Stimulated activated CD8-positive, alpha-beta memory T cell treated with anti-CD3 and anti-CD28 coated beads, Interleukin-2, amount 100 ng/mL, for 1 hour (primary cell): Measurements from ENCODE around the gene KLK11.

Experiments
- DNase-seq, 2 donors: peaks; one replicate each; pipeline ENCODE4 v3.0.0-alpha.2; 2020; ENCODE audit warnings: low read depth in 2 of 2

The KLK11 gene

GRCh38 chr19:51026554-51026831 is at the start of gene KLK11:
KLK11 (minus strand) TSS chr19:51026616; CDS start chr19:51025631, 985 bp downstream.
- DNase-seq: no peak

- no peak for DNase-seq
These were observed 49.6 kb upstream of the KLK11 start for GRCh38 chr19:51075998-51076397.

GRCh38 chr19:51071095-51071405 is 44.6 kb upstream of the KLK11 start:
- DNase-seq: no peak

GRCh38 chr19:51070334-51071094 is 44.1 kb upstream of the KLK11 start:
- no peak for DNase-seq

- no peak for DNase-seq
These were observed 40.2 kb upstream of the KLK11 start for GRCh38 chr19:51066393-51067186.

GRCh38 chr19:51065221-51065960 is 39.0 kb upstream of the KLK11 start:
- no peak for DNase-seq

- no peak for DNase-seq
These were observed 38.3 kb upstream of the KLK11 start, which contains the start of gene KLK13 for GRCh38 chr19:51064534-51065220. KLK13 (minus strand) TSS chr19:51065092; CDS start chr19:51065067, 25 bp downstream.

- DNase-seq: no peak
These were observed 37.2 kb upstream of the KLK11 start for GRCh38 chr19:51063664-51064063.

GRCh38 chr19:51060973-51061372 is 34.6 kb upstream of the KLK11 start:
- no peak for DNase-seq

GRCh38 chr19:51060336-51060735 is 33.9 kb upstream of the KLK11 start:
- DNase-seq: no peak

- DNase-seq: no peak
These were observed 33.3 kb upstream of the KLK11 start for GRCh38 chr19:51059715-51060114.

GRCh38 chr19:51055866-51056265 is 29.4 kb upstream of the KLK11 start:
- no peak for DNase-seq

- no peak for DNase-seq
These were observed 20.6 kb upstream of the KLK11 start for GRCh38 chr19:51047031-51047335.

- DNase-seq: no peak
These were observed 17.9 kb upstream of the KLK11 start for GRCh38 chr19:51044327-51044726.

GRCh38 chr19:51043497-51043896 is 17.1 kb upstream of the KLK11 start:
- no peak for DNase-seq

GRCh38 chr19:51040151-51040550 is 13.7 kb upstream of the KLK11 start:
- no peak for DNase-seq

- DNase-seq: no peak
These were observed 10.1 kb upstream of the KLK11 start for GRCh38 chr19:51036519-51036918.

GRCh38 chr19:51034704-51035103 is 8.3 kb upstream of the KLK11 start, which contains the start of gene KLK12:
KLK12 (minus strand) TSS chr19:51035002; CDS start chr19:51034621, 381 bp downstream.
- no peak for DNase-seq

- no peak for DNase-seq
These were observed 5.4 kb upstream of the KLK11 start for GRCh38 chr19:51031880-51032225.

- DNase-seq: no peak
These were observed 4.9 kb upstream of the KLK11 start for GRCh38 chr19:51031220-51031879.

- no peak for DNase-seq
These were observed 4.2 kb upstream of the KLK11 start for GRCh38 chr19:51030631-51031030.

- DNase-seq: no peak
These were observed 3.3 kb upstream of the KLK11 start for GRCh38 chr19:51029718-51030117.
